HG03045 (cell line): Measurements from ENCODE around the gene RANBP3L.
"Not testable (repeated sequence)": the region's sequence is repeated elsewhere in the genome, so short reads cannot be mapped to it uniquely, and the experiment has no call there.

ENCODE experiments used
- ATAC-seq: cut with Tn5 transposase; IDR thresholded peaks from one replicate; pipeline ENCODE4 v1.9.1; 2021; ENCODE audit warnings: mild to moderate bottlenecking, moderate library complexity; ENCODE audit not compliant: unreplicated experiment

The RANBP3L gene

DNA sequence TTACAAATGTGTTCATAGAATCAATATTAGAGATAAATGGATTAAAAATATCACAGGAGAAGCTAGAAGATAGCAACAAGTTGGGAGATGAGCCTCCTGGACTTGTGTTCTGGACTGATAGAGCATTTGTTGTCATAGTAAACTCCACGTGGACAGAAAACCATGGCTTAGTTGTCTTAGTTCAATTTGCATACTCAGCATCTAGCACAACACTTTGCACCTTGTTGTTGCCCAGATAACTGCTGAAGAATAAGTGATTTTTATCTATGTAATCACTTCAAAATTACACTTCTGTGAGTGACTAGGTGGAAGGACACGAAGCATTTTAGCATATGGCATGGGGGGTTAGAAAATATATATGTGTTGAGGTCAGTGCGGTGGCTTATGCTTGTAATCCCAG is 4.0 kb downstream of the RANBP3L start:
- ATAC-seq, result no peak

DNA sequence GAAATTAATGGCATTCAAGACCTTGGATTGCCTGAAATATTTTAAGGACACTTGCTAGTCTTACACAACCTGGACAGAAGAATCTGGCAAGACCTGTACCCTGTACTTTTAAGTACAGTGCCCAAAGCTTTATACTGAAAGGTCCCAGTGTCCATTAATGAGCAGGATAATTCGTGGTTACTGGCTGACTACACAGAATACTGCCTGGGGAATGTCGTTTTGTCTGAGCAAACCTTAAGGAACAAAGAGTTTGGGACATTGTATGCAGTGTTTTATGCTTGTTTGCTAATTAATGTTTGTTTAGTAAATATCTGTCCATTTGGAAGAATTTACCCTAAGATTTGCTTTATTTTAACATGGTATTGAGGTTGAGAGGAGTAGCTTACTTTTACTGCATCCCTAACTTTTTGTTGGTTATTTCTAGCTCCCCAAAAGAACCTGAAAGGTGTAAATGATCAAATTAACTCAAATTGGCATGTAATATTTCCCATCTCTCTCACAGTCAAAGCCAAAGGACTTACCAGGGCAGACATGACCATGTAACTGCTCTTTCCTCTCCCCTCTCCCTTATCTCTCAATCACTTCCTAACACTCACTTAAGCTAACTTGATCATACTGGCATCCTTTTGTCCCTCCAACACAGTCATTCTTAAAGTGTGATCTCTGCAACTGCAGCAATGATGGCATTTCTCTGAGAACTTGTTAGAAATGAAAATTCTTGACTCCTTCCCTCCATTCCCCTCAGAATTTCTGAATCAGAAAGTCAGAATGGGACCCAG is 15.7 kb downstream of the RANBP3L start:
- ATAC-seq, result no peak

- not testable (repeated sequence) for ATAC-seq
Measured at GRCh38 chr5:36283775-36284174, 17.9 kb downstream of the RANBP3L start.

GRCh38 chr5:36281626-36282025 is 20.1 kb downstream of the RANBP3L start:
- no peak for ATAC-seq

DNA sequence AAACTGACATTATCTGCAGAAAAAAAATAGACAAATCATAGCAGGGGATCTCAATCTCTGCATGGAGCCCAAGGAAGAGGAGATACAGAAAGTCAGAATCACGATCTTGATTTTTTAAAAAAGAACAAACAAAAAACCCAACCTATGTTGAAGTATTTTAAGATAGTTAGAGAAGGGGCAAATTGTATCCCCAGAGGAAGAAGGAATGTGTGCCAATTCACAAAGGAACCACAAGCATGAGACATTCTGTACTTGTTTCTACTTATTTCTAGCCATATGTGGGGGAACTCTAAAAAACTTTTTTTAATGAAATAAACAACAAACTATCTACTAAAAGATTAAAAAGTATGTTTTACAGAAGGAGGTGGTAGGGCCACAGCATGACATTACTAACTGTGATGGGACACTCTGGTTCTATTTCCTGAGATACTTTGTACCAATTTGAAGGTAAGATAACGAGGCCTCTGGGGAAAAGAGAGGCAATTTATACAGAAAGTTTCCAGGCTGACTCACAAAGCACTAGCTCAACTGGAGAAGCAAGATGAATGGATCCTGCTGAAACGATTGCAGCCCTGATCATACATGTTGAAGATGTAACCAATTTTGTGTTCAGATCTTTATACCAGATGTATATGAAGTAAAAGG is 22.5 kb downstream of the RANBP3L start:
- no peak for ATAC-seq

DNA sequence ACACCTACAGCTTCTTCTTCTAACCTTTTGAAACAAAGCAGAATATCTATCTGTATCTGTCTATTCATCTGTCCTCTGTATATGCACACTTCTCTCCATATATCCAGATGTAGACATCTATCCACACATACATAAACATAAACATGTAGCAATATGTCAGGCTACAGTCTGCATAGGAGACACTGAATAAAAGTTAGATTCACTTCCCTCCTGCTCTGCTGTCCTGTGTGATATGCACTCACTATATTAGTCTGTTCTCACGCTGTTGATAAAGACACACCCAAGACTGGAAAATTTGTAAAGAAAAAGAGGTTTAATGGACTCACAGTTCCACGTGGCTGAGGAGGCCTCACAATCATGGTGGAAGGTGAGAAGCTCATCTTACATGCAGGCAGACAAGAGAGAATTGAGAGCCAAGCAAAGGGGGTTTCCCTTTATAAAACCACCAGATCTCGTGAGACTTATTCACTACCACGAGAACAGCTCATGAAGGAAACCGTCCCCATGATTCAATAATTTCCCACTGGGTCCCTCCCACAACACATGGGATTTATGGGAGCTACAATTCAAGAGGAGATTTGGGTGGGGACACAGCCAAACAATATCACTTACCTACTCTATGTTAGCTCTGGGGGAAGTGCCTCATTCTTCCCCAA is 24.1 kb downstream of the RANBP3L start:
- ATAC-seq, result no peak

- ATAC-seq, result no peak
Measured at GRCh38 chr5:36276864-36277263, 24.8 kb downstream of the RANBP3L start.

- no peak for ATAC-seq
Measured at GRCh38 chr5:36273809-36274526, 27.7 kb downstream of the RANBP3L start.

GRCh38 chr5:36272136-36272690 is 29.5 kb downstream of the RANBP3L start:
- ATAC-seq, result no peak

DNA sequence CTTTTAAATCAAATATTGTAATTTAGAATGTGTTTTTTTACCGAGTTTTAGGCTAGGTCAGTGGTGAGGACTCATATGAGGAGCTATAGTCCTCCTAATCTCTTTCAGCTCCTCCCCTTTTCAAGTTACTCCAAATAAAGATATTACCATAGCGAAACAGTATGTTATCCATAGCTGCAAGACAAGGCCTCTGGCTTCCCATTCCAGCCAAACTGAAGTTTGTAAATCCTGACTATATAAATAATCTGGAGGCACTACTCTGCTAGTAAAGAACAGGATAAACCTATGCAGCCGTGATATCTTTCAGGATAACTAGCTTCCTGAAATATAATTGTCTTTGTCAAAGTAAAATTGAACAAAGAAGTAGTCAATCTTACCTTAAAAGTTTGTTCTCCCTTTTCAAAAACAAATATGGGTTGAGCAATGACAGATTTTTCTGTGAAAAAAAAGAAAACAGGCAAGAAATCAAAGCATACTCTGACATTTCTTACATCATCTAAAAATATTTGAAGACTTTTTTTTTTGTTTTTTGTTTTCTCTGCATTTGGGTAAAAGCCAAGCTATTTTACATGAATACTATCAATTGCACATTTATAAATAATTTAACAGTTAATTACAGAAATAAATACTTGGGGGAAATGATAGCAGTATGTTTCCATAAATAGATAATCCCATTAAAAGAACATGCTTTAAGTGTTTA is 30.7 kb downstream of the RANBP3L start:
- ATAC-seq, result no peak

GRCh38 chr5:36270175-36270574 is 31.5 kb downstream of the RANBP3L start:
- ATAC-seq, result no peak

- ATAC-seq, result no peak
Measured at GRCh38 chr5:36269478-36269877, 32.2 kb downstream of the RANBP3L start.

DNA sequence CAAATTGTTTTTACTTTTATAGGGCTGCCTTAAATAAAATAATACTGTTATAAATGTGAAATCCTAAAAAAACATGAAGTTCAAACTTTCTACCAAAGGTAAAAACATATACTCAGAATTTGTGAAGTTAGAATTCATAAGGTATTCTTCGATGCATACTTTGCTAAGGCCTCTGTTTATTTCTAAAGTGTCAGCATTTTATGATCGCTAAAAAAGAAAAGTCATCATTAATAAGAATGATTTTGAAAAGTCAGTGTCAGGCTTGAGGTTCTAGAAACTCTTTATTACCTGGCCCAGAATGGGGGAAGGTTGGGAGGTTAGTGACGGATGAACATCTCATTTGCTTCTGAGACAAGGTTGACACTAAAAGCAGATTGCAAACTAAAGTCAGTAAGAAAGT is 33.8 kb downstream of the RANBP3L start:
- no peak for ATAC-seq

- ATAC-seq, result no peak
Measured at GRCh38 chr5:36264202-36264760, 37.4 kb downstream of the RANBP3L start.

DNA sequence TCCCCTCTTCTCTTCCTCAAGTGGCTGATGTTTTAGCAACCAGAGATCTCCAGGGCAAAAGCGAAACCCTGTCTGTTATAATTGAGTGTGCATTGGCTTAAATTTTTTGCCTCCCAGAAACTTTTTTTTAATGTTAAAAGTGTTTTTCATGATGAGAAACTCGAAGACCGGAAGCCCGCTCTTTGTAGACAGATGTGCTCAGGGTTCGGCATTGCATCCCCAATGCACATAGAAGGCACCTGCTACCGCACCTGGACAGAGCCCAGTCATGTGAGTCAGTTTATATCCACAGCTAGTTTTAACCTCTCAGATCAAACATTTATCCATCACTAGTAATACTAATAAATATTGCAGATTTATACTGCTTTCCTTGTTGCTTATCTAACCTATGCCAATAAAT is 40.5 kb downstream of the RANBP3L start:
- ATAC-seq, result no peak

DNA sequence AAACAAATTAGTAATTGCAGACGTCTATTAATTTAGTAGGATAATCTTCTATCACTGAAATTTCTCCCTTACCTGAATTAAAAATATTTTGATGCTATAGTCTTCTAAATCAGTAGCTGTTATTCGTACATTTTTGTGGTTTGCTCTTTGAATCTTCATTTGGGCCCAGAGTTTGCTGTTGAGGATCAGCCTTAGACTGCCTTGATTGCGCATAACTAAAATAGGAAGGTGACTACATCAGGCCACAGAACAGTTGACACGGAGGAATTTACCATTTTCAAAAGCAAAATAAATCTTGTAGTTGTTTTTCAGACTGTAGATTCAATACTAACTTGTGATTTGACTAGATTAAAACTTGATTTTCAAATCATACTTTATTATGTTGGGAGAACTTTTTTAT is 48.1 kb downstream of the RANBP3L start:
- ATAC-seq, result no peak

DNA sequence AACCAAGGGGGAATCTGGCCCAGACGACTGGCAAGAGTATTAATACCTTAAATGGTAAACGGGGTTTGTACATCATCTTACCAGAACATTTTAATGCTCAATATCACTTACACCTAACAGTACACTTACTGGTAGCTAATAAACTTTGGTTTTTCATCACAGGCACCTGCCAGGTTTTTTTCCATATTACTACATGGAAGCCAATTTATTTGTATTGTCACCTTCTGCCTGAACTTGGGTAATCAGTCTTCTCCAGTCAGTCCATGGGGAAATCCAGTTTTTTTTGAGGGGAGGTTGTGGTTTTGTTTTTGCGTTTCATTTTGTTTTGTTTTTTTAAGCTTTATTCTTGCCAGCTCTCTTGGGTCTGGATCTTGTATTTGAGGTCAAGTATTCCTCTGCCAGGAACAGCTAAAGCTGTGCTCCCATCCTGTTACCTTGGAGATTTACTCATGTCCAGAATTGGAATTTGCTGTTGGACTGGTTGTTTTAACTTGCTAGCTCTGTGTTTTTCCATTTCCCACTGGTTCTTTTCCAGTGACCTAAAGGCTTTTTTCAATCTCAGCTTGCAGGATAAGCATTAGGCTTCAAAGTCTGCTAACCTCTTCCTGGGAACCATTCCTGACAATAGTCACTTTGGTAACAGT is 48.9 kb downstream of the RANBP3L start:
- no peak for ATAC-seq

DNA sequence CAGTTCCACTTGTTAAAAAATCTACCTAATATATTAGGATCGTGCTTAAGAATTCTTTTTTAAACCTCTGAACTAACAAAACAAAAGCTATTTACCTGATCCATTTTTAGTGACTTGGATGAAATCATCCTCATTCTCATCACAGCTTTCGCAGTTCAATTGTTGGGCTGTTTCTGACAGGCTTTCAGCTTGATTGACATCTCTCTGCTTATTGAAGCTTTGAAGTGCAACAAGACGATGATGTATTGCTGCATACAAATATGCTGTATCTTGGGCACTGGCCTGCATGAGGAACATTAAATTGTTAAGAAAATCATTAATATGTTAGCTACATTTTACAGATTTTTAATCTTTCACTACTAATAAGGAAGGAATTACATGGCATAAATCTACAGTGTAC is 50.5 kb downstream of the RANBP3L start:
- no peak for ATAC-seq

GRCh38 chr5:36250427-36250826 is 51.3 kb downstream of the RANBP3L start:
- no peak for ATAC-seq
